ENCODE data around the gene GJB1. TPM values are rescaled to one million over a fixed set of nuclear protein-coding genes. Genes with fewer than 3 reads are reported as not detected.

Gene GJB1
- total RNA-seq, 1 experiment from 2014 or later = not detected

DNA sequence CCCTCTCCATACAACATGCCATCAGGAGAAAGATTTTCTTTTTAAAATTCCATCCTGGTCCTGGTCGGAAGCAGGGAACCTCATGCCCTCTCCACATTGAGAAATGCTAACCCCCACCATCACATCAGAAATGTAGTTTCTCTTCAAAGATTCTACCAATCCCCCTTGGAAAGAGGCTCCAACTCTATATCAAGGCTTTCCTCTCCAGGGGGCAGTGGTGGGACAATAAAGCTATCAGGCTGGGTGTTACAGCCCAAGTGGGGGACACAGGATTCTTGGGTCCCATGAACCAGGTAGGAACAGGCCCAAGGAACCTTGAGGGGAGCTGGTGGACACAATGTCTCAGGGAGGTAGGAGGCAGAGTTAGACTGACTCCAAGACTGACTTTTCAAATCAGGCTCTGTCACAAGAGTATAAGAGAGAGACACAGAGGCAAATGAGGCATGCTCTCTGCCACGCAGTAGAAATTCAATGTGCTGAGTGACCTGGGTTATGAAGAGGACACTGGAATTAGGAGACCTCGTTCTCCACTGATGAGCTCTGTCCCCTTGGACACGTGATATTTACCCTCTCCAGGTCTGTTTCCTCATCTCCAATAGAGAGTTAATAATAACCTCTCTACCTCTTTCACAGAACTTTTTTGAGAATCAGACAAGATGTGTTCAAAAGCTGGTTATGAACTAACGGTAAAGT lies 4.5 kb downstream of the GJB1 start:
- POLR2A ChIA-PET (ENCODE audit: low non-redundant PET) = no interaction called here
- BruUV-seq (replicated peaks) = no TSS peak
- TF ChIP-seq EZH2 (IDR thresholded peaks at IDR 0.05; ENCODE audit: borderline replicate concordance, low read depth, low read length, poor library complexity, severe bottlenecking) = no peak
- TF ChIP-seq, protein P1, sequence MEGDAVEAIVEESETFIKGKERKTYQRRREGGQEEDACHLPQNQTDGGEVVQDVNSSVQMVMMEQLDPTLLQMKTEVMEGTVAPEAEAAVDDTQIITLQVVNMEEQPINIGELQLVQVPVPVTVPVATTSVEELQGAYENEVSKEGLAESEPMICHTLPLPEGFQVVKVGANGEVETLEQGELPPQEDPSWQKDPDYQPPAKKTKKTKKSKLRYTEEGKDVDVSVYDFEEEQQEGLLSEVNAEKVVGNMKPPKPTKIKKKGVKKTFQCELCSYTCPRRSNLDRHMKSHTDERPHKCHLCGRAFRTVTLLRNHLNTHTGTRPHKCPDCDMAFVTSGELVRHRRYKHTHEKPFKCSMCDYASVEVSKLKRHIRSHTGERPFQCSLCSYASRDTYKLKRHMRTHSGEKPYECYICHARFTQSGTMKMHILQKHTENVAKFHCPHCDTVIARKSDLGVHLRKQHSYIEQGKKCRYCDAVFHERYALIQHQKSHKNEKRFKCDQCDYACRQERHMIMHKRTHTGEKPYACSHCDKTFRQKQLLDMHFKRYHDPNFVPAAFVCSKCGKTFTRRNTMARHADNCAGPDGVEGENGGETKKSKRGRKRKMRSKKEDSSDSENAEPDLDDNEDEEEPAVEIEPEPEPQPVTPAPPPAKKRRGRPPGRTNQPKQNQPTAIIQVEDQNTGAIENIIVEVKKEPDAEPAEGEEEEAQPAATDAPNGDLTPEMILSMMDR (conservative IDR thresholded peaks at IDR 0.05; ENCODE audit: low read depth, low read length) = 0 out of 2 replicates have a peak, but pooled peaks have one; percentile 27
- H3K4me1 ChIP-seq (ENCODE audit: insufficient read depth, low read length, poor library complexity, severe bottlenecking) = no peaks in the 10 kb centered on the region
- intact Hi-C loops (cut with micrococcal nuclease; ENCODE audit: unreplicated experiment) = no loop called here
- no peaks in the 10 kb centered on the region for H3K36me3 ChIP-seq (ENCODE audit: insufficient read depth, low read length, poor library complexity, severe bottlenecking)
- CTCF ChIA-PET = interaction anchor here (0.7 kb wide), 1 partner anchor 12 kb away, joined by 5 read pairs; no protein-coding TSS in a partner anchor
- H3K9me3 ChIP-seq (ENCODE audit: low read depth, low read length, poor library complexity, severe bottlenecking) = no peaks in the 10 kb centered on the region
- H3K4me3 ChIP-seq (ENCODE audit: low read depth, low read length, poor library complexity, severe bottlenecking) = no peak overlapping the region
- no peak overlapping the region for H3K27ac ChIP-seq (ENCODE audit: low read depth, low read length, poor library complexity, severe bottlenecking)
- DNase-seq (ENCODE audit: low spot score) = no peak
- no peaks in the 10 kb centered on the region for H3K27me3 ChIP-seq (replicated peaks; ENCODE audit: insufficient read depth, low read depth, low read length, poor library complexity)

DNA sequence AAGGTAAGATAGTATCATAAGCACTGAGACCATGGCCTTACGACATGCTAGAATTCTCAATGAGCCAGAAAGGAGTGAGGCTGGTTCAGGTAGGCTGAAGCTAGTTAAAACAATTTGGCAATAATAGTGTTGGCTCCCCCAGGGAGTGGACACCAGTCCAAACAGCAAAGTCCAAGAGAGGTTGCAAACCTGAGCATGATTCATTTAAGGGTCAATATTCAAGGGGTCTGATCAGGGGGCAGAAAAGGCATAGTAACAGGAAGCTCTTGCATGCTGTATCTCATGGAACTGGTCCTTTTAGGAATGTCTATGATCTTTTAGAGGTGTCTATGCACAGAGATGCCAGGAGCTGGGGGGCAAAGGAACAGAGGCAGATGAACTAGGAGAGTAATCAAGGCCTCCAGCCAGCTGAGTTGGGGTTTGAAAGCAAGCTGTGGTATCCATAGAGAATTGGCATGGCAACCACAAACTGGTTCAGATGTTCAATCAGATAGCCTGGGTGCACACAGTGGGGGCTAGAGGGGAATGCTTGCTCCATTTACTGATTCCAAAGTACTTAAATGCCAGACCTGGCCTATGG lies 5.1 kb downstream of the GJB1 start:
- CTCF ChIA-PET = no interaction called here
- H3K4me3 ChIP-seq (ENCODE audit: low read depth, low read length, poor library complexity, severe bottlenecking) = no peak overlapping the region
- POLR2A ChIA-PET (ENCODE audit: low non-redundant PET) = no interaction called here

DNA sequence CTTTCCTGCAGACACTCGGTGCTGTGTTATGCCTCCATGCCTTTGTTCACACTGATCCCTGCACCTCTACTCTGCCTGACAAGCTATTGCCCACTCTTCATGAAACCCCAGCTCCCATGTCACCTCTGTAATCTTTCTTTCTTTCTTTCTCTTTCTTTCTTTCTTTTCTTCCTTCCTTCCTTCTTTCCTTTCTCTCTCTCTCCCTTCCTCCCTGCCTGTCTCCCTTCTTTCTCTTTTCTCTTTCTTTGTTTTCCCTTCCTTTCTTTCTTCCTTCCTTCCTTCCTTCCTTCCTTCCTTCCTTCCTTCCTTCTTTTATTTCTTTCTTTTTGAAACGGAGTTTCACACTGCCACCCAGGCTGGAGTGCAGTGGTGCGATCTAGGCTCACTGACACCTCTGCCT lies 12.5 kb downstream of the GJB1 start:
- no TSS peak for BruUV-seq (replicated peaks)
- Histone ChIP-seq H3K9me3 (ENCODE audit: low read depth, low read length, poor library complexity, severe bottlenecking) (no peaks in the 10 kb centered on the region), H3K4me3 (ENCODE audit: low read depth, low read length, poor library complexity, severe bottlenecking) (no peak overlapping the region), H3K27ac (ENCODE audit: low read depth, low read length, poor library complexity, severe bottlenecking) (no peak overlapping the region), H3K4me1 (ENCODE audit: insufficient read depth, low read length, poor library complexity, severe bottlenecking) (no peaks in the 10 kb centered on the region), H3K36me3 (ENCODE audit: insufficient read depth, low read length, poor library complexity, severe bottlenecking) (peaks cover 5% of the 10 kb centered on the region), H3K27me3 (replicated peaks; ENCODE audit: insufficient read depth, low read depth, low read length, poor library complexity) (no peaks in the 10 kb centered on the region)
- TF ChIP-seq EZH2 (IDR thresholded peaks at IDR 0.05; ENCODE audit: borderline replicate concordance, low read depth, low read length, poor library complexity, severe bottlenecking) = no peak
- TF ChIP-seq, protein P1 (conservative IDR thresholded peaks at IDR 0.05; ENCODE audit: low read depth, low read length) = no peak
- ChIA-PET CTCF (no interaction called here), POLR2A (ENCODE audit: low non-redundant PET) (no interaction called here)
- intact Hi-C loops (cut with micrococcal nuclease; ENCODE audit: unreplicated experiment) = no loop called here
- no peak for DNase-seq (ENCODE audit: low spot score)

More for the DNA sequence above, 5.1 kb downstream of the GJB1 start:
- Histone ChIP-seq H3K4me1 (ENCODE audit: insufficient read depth, low read length, poor library complexity, severe bottlenecking) (no peaks in the 10 kb centered on the region), H3K9me3 (ENCODE audit: low read depth, low read length, poor library complexity, severe bottlenecking) (no peaks in the 10 kb centered on the region), H3K27ac (ENCODE audit: low read depth, low read length, poor library complexity, severe bottlenecking) (no peak overlapping the region), H3K27me3 (replicated peaks; ENCODE audit: insufficient read depth, low read depth, low read length, poor library complexity) (no peaks in the 10 kb centered on the region), H3K36me3 (ENCODE audit: insufficient read depth, low read length, poor library complexity, severe bottlenecking) (no peaks in the 10 kb centered on the region)
- no peak for DNase-seq (ENCODE audit: low spot score)
- intact Hi-C loops (cut with micrococcal nuclease; ENCODE audit: unreplicated experiment) = no loop called here
- BruUV-seq (replicated peaks) = no TSS peak
- TF ChIP-seq, protein P1 (conservative IDR thresholded peaks at IDR 0.05; ENCODE audit: low read depth, low read length) = no peak
- TF ChIP-seq EZH2 (IDR thresholded peaks at IDR 0.05; ENCODE audit: borderline replicate concordance, low read depth, low read length, poor library complexity, severe bottlenecking) = no peak

All from A673 (cell line).